Activated T-cell treated with anti-CD3 and anti-CD28 coated beads, Interleukin-2, amount 50 U/mL, for 1 hour (primary cell): Measurements from ENCODE around the gene PON3.
A peak's percentile ranks its signal among the peaks of the same experiment; 100 is the strongest.

ENCODE experiments used
- DNase-seq: peaks from one replicate; pipeline ENCODE4 v3.0.0-alpha.2; 2020

Gene PON3

DNA sequence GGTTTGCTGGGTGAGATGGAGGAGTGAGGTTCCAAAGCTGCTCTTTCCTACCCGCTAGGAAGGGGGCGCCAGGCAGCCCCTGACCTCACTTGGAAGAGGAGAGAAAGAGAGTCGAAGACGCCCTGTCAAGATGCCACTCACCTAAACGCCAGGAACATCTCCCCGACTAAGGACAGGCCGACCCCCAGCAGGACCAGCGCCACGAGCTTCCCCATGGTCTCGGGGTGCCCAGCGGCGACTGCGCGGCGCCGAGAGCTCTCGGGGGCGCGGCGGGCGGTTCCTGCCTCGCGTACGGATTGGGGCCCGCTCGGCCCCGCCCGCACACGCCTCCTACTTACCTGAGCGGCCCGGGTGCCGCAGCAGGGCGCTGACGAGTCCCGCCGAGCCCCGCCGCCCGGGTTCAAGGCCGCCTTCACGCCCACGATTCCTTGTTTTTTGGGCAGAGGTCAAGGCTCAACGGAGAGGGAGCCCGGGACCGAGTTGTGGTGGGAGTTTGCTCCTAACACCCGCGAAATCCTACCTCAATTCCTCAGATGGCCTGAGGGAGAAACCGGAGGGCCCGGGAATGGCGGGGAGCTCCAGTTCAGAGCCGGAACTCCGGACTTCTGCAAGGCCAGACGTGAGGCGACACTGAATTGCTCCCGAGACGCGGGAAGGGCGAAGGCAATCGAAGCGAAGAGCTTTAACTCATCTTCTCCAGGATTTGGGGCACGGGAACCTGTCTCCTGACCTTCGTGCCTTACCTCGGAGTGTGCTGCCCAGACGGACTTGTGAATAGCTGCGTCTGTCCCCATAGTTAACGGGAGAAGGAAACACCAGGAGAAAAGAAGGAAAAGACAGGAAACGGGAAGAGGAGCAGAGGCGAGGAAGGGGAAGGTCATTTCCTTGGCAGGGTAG is at the start of gene PON3:
PON3 (minus strand) TSS at position 240 of the 897 bp plus-strand sequence; CDS start at position 215, 25 bp downstream.
- DNase-seq = peak; percentile 25

- DNase-seq = no peak
Measured at GRCh38 chr7:95444796-95445195, 48.6 kb upstream of the PON3 start.

DNA sequence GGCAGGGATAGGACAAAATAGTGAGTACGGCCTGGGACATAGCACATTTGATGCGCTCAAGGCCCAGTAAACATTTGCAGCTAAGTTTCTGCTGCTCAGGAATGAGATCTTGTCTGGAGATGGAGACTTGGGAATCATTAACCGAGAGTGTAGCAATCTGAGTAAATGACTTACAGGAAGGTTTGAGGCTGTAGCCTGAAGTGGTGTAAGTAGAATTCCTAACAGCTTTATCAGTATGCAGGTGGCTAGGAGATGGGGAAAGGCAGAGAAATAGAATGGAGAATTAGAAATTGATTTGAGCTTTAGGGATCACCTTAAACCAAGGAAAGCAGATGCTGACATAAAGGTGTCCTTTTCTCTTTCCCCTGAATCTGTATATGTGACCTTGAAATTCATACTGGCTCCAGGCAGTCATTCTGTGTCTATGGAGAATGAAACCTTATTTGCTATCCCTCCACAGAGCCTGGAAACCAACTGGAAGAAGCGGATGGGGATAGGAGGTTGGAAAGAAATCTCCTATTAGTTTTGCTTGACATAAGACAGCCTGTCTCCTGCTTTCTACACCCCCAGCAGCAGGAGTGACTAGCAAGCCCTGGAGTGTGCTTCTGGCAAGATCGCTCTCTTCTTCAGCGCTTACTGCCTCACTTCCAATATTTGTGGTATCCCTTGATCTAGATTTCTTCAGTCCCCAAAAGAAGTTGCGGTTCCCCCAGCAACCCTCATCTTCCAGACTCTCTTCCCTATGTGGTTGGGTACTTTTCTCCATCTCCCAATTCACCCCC is 45.1 kb upstream of the PON3 start:
- DNase-seq = no peak

- DNase-seq = no peak
Measured at GRCh38 chr7:95440394-95441038, 44.3 kb upstream of the PON3 start.

GRCh38 chr7:95436407-95436806 is 40.2 kb upstream of the PON3 start:
- no peak for DNase-seq

GRCh38 chr7:95435422-95435780 is 39.2 kb upstream of the PON3 start:
- DNase-seq = no peak

- peak; percentile 51 for DNase-seq
Measured at GRCh38 chr7:95434557-95435421, 38.6 kb upstream of the PON3 start, which contains the start of gene PON2. PON2 (minus strand) TSS chr7:95435028; CDS start chr7:95434951, 77 bp downstream.

DNA sequence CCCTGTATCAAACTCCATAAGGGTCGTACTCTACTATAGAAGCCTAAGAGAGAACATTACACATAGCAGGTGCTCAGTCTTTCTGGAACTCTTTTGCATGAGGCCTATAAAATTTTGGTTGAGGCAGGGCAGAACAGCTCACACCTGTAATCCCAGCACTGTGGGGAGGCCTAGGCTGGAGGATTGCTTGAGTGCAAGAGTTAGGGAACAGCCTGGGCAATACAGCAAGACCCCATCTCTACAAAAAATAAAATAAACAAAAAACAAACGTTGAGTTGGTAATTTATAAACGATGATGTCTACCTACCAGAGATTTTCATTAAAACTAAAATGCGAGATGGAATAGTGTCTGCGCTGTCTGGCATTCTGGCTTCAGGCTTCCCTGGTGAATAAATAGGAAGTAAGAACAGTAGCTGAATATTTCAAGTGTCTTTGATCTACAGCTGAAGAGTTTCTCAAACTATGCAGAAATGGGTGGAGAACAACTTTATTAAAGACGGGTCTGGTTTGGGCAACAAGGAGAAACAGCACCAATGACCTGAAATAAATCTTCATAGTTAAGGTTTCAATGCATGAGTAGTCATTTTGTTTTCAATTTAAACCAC is 37.9 kb upstream of the PON3 start:
- DNase-seq = no peak

- DNase-seq = no peak
Measured at GRCh38 chr7:95433129-95433528, 37.0 kb upstream of the PON3 start.

- DNase-seq = no peak
Measured at GRCh38 chr7:95432606-95433005, 36.4 kb upstream of the PON3 start.

- DNase-seq = no peak
Measured at GRCh38 chr7:95430864-95431263, 34.7 kb upstream of the PON3 start.

DNA sequence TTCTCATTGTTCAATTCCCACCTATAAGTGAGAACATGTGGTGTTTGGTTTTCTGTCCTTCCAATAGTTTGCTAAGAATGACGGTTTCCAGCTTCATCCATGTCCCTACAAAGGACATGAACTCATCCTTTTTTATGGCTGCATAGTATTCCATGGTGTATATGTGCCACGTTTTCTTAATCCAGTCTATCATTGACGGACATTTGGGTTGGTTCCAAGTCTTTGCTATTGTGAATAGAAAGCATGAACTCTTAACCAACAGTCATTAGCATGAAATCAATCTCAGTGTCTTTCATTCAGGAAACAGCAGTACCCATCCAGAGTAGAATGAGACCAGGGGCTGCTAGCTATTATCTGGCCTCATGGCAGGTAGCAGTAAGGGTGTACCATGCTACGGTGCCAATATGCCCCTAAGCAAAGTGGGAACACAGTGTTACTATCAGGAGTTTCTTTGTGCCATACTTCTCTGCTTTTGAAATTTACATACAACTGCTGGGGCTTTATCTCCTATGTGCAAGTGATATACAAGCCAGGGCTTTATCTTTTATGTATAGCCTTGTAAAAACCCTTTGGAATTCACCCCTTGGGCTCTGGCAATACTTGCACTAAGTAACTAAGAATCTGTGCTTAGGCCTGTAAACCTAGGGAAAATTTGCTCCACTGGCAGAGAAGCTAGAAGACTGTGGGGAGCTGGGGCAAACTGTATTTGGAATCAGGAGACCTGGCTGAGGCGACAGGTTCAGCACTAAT is 33.2 kb upstream of the PON3 start:
- DNase-seq = no peak

DNA sequence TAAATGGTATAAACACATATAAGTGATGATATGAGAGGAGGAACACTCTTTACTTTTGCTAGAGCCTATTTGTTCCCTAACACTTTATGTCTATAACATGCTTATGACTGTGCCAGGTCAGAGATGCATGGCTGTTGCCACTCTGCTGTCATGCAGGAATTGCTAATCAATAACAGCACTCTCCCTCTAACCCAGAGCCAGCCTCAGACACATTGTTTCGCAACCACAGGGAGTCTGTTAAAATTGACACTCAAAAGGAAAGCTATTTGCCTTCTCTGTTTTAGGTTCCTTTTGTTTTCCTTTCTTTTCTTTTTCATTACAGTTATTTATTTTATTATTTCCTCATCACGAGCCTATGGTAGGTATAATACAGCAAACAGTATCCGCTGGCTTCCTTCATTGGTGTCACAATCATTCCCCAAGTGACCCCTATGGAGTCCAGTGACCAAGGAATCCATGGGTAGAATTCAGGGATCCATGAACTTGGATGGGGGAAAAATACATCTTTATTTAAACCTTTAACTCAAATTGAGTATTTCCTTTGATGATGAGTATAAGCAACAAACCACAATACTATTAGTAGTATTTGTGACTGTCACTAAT is 31.8 kb upstream of the PON3 start:
- no peak for DNase-seq

GRCh38 chr7:95427166-95427565 is 31.0 kb upstream of the PON3 start:
- no peak for DNase-seq

GRCh38 chr7:95425694-95426093 is 29.5 kb upstream of the PON3 start:
- no peak for DNase-seq

DNA sequence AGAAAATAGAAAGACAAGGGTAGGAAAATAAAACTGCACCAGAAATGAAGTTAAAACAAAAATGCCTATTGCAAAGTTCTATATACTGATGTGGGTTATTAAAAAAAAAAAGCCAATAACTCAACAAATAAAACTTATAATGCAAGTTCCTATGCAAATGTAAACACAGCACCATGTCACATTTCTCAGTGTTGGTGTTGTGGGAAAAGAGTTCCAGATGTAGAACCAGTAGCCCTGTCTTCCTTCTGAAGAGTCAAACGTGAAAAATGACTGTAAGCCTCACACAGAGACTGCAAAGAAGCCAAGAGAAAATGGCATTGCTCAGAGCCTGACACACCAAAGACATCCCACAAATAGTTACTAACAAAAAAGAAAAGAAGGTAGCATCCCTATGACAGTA is 28.5 kb upstream of the PON3 start:
- no peak for DNase-seq

DNA sequence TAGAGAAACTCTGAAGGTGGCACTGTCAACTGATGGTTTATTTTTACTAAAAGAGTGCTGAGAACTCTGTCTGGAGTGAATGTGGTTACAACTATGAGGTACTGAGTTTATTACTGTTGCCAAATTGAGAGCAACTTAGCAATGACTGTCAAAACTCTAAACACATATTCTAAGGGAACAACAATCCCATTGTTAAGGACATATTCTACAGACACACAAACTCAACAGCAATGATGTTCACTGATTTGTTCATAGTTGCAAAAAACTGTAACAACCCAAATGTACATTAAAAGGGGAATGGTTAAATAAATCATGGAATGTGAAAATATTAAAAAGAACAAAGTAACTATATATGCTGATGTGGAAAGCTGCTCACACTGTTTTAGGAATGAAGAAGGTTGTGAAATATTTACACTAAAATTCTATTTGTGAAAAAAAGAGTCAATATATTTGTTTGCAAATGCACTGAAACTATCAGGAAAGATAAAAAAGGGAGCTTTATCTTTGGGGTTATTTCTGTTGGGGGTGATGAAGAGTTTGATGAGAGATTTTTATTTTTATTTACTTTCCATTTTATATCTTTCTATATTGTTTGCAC is 25.8 kb upstream of the PON3 start:
- no peak for DNase-seq

DNA sequence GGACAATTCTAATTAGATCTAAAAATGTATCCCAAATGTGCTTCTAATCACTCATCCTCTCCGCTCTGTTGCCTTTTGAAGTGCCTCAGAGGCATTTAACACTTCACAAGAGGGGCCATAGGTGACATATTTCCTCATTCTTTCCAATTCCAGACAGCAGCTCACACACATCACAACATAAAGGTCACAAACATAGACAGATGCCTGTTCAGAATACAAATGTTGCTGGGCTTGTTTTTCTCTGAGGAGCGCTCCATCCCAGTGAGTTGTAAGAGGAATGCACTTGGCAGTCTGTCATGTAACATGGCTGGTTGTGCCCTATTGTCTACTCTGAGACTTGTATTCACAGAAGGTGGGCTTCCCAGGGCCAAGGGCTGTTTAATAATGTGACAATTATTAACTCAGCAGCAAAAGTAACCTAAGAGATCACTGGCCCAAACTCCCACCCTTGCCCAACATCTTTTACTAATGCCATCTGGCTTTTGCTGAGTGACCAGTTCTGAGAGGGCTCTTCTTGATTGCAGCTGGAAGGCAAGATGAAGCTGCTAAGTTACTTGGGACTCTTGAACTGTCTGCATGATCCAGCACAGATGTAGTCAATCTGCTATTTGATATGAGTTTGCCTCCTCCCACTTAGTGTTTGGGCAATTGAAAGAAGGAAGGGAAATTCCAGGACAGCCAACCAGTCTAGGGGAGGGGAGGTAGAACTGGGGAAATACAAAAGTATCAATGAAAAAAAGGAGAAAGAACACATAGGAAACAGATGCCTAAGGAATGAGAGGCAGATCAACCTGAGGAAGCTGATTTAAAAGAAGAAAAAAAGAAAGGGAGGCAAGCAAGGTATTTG is 25.0 kb upstream of the PON3 start:
- no peak for DNase-seq

DNA sequence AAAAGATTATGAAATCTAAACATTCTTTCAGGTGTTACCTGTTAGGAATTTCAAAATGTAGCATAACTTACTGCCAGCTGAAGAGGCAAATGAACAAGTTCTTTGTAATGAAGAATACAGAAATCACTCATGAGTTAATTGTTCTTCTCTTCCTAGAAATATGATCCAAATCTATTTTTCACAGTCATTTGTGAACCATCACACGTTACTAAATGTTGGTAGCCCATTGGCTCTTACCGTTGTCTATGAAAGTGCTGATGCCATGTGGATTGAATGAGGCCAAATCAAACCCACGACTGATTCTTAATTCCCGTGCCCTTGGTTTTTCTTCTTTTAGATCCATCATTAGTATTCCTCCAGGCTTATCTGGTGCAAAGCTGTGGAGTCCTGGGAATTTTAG is 15.9 kb upstream of the PON3 start:
- DNase-seq = no peak
